Vagina (tissue), 2 donors: ENCODE results near the gene PFKFB2.

Experiments
- CTCF ChIP-seq, 3 experiments: fragments of 450-650 bp in 2 of 3; fragments of 200-600 bp in 1 of 3; sonication (generic) in 1 of 3; IDR thresholded peaks; one replicate each; pipeline ENCODE4 v1.5.1; 2017 to 2019; ENCODE audit warnings: antibody characterized with exemption in 3 of 3, mild to moderate bottlenecking in 2 of 3, moderate library complexity in 2 of 3
- POLR2A ChIP-seq, 2 donors: fragments of 450-650 bp; IDR thresholded peaks; one replicate each; pipeline ENCODE4 v1.6.1; 2017; ENCODE audit warnings: antibody characterized with exemption in 2 of 2, mild to moderate bottlenecking in 2 of 2, moderate library complexity in 2 of 2

- TF ChIP-seq CTCF (IDR thresholded peaks at IDR 0.05) (no peak), POLR2A (IDR thresholded peaks at IDR 0.05) (no peak)
Measured at GRCh38 chr1:207081806-207082205, 28.7 kb downstream of the PFKFB2 start.
